H1 (cell line): ENCODE measurements around the gene DPP4. TPM values are rescaled to one million over a fixed set of nuclear protein-coding genes. Genes with fewer than 3 reads are reported as not detected.

Experiments
- KDM1A ChIP-seq: fragments of 200-600, 300-600 bp; sonication (generic); IDR thresholded peaks from 2 replicates; pipeline ENCODE4 v1.7.1; 2016; ENCODE audit warnings: mild to moderate bottlenecking, low read length, borderline replicate concordance
- RAD21 ChIP-seq, 2 experiments: IDR thresholded peaks in 1 of 2; conservative IDR thresholded peaks in 1 of 2; 2 replicates each; pipeline ENCODE4 v1.6.1; 2011; ENCODE audit warnings: low read depth in 2 of 2, low read length in 2 of 2, improper control_type of control experiment in 1 of 2, inconsistent platforms in 1 of 2, mild to moderate bottlenecking in 1 of 2, moderate library complexity in 1 of 2
- SP1 ChIP-seq: IDR thresholded peaks from 2 replicates; pipeline ENCODE4 v1.6.1; 2011; ENCODE audit warnings: low read depth, low read length
- TAF1 ChIP-seq: IDR thresholded peaks from 2 replicates; pipeline ENCODE4 v1.6.1; 2011; ENCODE audit warnings: mild to moderate bottlenecking, low read depth, low read length
- polyA plus RNA-seq, 7 experiments: library from polyadenylated mRNA; depleted of rRNA in 3 of 7; stranded (reverse) in 5 of 7; unstranded in 2 of 7; fragments of >200 nt in 5 of 7; fragments of 200-250 nt in 2 of 7; gene quantifications; 1 replicate in 5 of 7; 2 replicates in 1 of 7; 4 replicates in 1 of 7; pipeline versions ENCODE4 v1.2.1 to v1.2.3, GENCODE V29; 2011 to 2013; ENCODE audit warnings: missing spikeins in 2 of 7, mixed read lengths in 2 of 7
- total RNA-seq: library from RNA; stranded (reverse); fragmentation: NEBNext Ultra II Directional; extraction: Animal tissue kit (Norgen Biotek cat#: 25700); gene quantifications from 2 replicates; pipeline ENCODE4 v1.2.1, GENCODE V29; 2021
- TF ChIP-seq, protein P1 (sequence below): IDR thresholded peaks from 2 replicates; pipeline ENCODE4 v1.6.1; 2012; ENCODE audit warnings: inconsistent platforms

The DPP4 gene
- total and polyA plus RNA-seq, 2 of the 8 experiments (the other 6 are each of a cell fraction or from before 2014, with no cell fraction given) = 1.3 to 3.1 TPM

- TF ChIP-seq KDM1A (no peak), TAF1 (no peak), SP1 (no peak), RAD21 (IDR thresholded peaks at IDR 0.05 in 1 of 2, conservative IDR thresholded peaks at IDR 0.05 in 1 of 2; ENCODE audit: low read depth in 2 of 2, low read length in 2 of 2) (no peak)
- TF ChIP-seq, protein P1, sequence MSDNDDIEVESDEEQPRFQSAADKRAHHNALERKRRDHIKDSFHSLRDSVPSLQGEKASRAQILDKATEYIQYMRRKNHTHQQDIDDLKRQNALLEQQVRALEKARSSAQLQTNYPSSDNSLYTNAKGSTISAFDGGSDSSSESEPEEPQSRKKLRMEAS = no peak
These were observed 29.4 kb downstream of the DPP4 start (continued) for GRCh38 chr2:162044586-162044985.
